PC-9 (cell line): ENCODE data around the gene PCDHGA3.

Experiments used
- EZH2 ChIP-seq: fragments of 200-600 bp; sonication (generic); IDR thresholded peaks from 2 replicates; pipeline ENCODE4 v1.8.0; 2017; ENCODE audit warnings: antibody characterized with exemption, low read depth
- TF ChIP-seq, protein P1 (sequence below): fragments of 200-600 bp; sonication (generic); conservative IDR thresholded peaks from 2 replicates; pipeline ENCODE4 v1.6.1; 2017; ENCODE audit warnings: mixed run types, antibody characterized with exemption, mild to moderate bottlenecking, moderate library complexity

DNA sequence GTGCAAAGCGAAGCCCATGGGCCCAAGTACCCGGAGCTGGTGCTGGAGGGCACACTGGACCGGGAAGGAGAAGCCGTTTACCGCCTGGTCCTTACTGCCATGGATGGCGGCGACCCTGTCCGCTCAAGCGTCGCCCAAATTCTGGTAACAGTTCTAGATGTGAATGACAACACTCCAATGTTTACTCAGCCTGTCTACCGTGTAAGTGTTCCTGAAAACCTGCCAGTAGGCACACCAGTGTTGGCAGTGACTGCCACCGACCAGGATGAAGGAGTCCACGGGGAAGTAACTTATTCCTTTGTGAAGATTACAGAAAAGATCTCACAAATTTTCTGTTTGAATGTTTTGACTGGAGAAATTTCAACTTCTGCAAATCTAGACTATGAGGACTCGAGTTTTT, 31.0 kb downstream of the PCDHGA3 start:
- TF ChIP-seq, protein P1, sequence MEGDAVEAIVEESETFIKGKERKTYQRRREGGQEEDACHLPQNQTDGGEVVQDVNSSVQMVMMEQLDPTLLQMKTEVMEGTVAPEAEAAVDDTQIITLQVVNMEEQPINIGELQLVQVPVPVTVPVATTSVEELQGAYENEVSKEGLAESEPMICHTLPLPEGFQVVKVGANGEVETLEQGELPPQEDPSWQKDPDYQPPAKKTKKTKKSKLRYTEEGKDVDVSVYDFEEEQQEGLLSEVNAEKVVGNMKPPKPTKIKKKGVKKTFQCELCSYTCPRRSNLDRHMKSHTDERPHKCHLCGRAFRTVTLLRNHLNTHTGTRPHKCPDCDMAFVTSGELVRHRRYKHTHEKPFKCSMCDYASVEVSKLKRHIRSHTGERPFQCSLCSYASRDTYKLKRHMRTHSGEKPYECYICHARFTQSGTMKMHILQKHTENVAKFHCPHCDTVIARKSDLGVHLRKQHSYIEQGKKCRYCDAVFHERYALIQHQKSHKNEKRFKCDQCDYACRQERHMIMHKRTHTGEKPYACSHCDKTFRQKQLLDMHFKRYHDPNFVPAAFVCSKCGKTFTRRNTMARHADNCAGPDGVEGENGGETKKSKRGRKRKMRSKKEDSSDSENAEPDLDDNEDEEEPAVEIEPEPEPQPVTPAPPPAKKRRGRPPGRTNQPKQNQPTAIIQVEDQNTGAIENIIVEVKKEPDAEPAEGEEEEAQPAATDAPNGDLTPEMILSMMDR: no peak
- no peak for TF ChIP-seq EZH2
